HCT116 (cell line): ENCODE measurements around the gene SLC25A47. TPM values are rescaled to one million over a fixed set of nuclear protein-coding genes. Genes with fewer than 3 reads are reported as not detected.
"Not testable (repeated sequence)": the region's sequence is repeated elsewhere in the genome, so short reads cannot be mapped to it uniquely, and the experiment has no call there.

Source experiments
- ATAC-seq: fragments of 200-7000 bp; cut with Tn5 transposase; 2 replicates; pipeline ENCODE4 v1.9.1; 2020; ENCODE audit warnings: mild to moderate bottlenecking, moderate library complexity
- BruUV-seq: library from RNA; stranded (reverse); fragments of 400-500 nt; replicated peaks from 2 replicates; lab custom pipeline; 2021; lab: Mats Ljungman, UMichigan
- CTCF ChIA-PET: fragments of 300-600 bp; sonication (Branson Sonifier 250); formaldehyde crosslinking; loops from one replicate; lab custom pipeline; 2021; ENCODE audit warnings: antibody characterized with exemption; lab: Charles Lee
- POLR2A ChIA-PET: fragments of 300-600, 350-600 bp; sonication (Branson Sonifier 250); formaldehyde crosslinking; loops from one replicate; lab custom pipeline; 2021; ENCODE audit warnings: antibody characterized with exemption; lab: Charles Lee
- RAD21 ChIA-PET, 2 experiments: fragments of 300-600 bp; sonication (Branson Sonifier 250); formaldehyde crosslinking; loops; one replicate each; lab custom pipeline; 2023; ENCODE audit warnings: low total read pairs in 2 of 2; ENCODE audit not compliant: uncharacterized antibody in 2 of 2, unreplicated experiment in 2 of 2, low non-redundant PET in 1 of 2; lab: Charles Lee
- DNase-seq: peaks from one replicate; pipeline ENCODE4 v3.0.0-alpha.2; 2010; ENCODE audit warnings: low read depth, low spot score
- H2AFZ ChIP-seq: fragments of 200-600 bp; shearing (Covaris generic), sonication (generic); 2 replicates; pipeline ENCODE4 v1.6.1; 2017; ENCODE audit warnings: low read depth, mixed run types, mixed read lengths, antibody characterized with exemption, low read length; ENCODE audit not compliant: poor library complexity, severe bottlenecking
- H3K27ac ChIP-seq: 2 replicates; pipeline ENCODE4 v1.5.1; 2012; ENCODE audit warnings: low read depth, low read length
- H3K27me3 ChIP-seq: fragments of 200-600 bp; sonication (generic); 2 replicates; pipeline ENCODE4 v1.6.1; 2016; ENCODE audit warnings: mixed run types, low read length, mixed read lengths; ENCODE audit not compliant: insufficient read depth
- H3K36me3 ChIP-seq, 2 experiments: fragments of 200-500 bp in 1 of 2; fragments of 200-600 bp in 1 of 2; sonication (Bioruptor generic) in 1 of 2; sonication (generic) in 1 of 2; 2 replicates each; pipeline versions ENCODE4 v1.5.1 to v1.6.1; 2014 to 2016; ENCODE audit warnings: low read length in 2 of 2, inconsistent platforms in 1 of 2, mixed read lengths in 1 of 2, mixed run types in 1 of 2; ENCODE audit not compliant: insufficient read depth in 2 of 2, control insufficient read depth in 1 of 2
- H3K4me1 ChIP-seq, 2 experiments: fragments of 200-600 bp in 1 of 2; sonication (generic) in 1 of 2; 2 replicates each; pipeline versions ENCODE4 v1.5.1 to v1.6.1; 2012 to 2017; ENCODE audit warnings: low read length in 2 of 2, inconsistent platforms in 1 of 2, mild to moderate bottlenecking in 1 of 2, mixed read lengths in 1 of 2, mixed run types in 1 of 2, moderate library complexity in 1 of 2; ENCODE audit not compliant: insufficient read depth in 2 of 2, control insufficient read depth in 1 of 2
- H3K4me2 ChIP-seq: fragments of 200-600 bp; sonication (generic); 2 replicates; pipeline ENCODE4 v1.6.1; 2017; ENCODE audit warnings: mixed run types, low read length, mixed read lengths
- H3K4me3 ChIP-seq, 2 experiments: fragments of 200-600 bp in 1 of 2; sonication (generic) in 1 of 2; replicated peaks in 1 of 2; 2 replicates each; pipeline ENCODE4 v1.5.1; 2011 to 2016; ENCODE audit warnings: low read length in 2 of 2, control low read depth in 1 of 2, low read depth in 1 of 2, mild to moderate bottlenecking in 1 of 2, mixed read lengths in 1 of 2, mixed run types in 1 of 2
- H3K79me2 ChIP-seq: fragments of 200-600 bp; sonication (generic); 2 replicates; pipeline ENCODE4 v1.6.1; 2017; ENCODE audit warnings: mild to moderate bottlenecking, mixed run types, low read length, moderate library complexity, mixed read lengths; ENCODE audit not compliant: insufficient read depth
- H3K9ac ChIP-seq: fragments of 200-600 bp; sonication (generic); 2 replicates; pipeline ENCODE4 v1.6.1; 2016; ENCODE audit warnings: low read length, mixed read lengths
- H3K9me2 ChIP-seq: fragments of 200-600 bp; sonication (generic), shearing (Covaris generic); 2 replicates; pipeline ENCODE4 v1.6.1; 2017; ENCODE audit warnings: mixed run types, mild to moderate bottlenecking, moderate library complexity; ENCODE audit not compliant: insufficient read depth
- H3K9me3 ChIP-seq, 2 experiments: fragments of 200-500 bp in 1 of 2; fragments of 200-600 bp in 1 of 2; sonication (Bioruptor generic) in 1 of 2; sonication (generic) in 1 of 2; 2 replicates each; pipeline ENCODE4 v1.6.1; 2014 to 2017; ENCODE audit warnings: low read length in 2 of 2, mixed read lengths in 2 of 2, inconsistent platforms in 1 of 2, low read depth in 1 of 2, mild to moderate bottlenecking in 1 of 2, mixed run types in 1 of 2, moderate library complexity in 1 of 2; ENCODE audit not compliant: control insufficient read depth in 1 of 2, insufficient read depth in 1 of 2
- H4K20me1 ChIP-seq: fragments of 200-600 bp; sonication (generic), shearing (Covaris generic); 2 replicates; pipeline ENCODE4 v1.6.1; 2017; ENCODE audit warnings: mixed run types, mild to moderate bottlenecking, moderate library complexity; ENCODE audit not compliant: insufficient read depth
- EZH2 ChIP-seq: fragments of 200-600 bp; sonication (generic); IDR thresholded peaks from 2 replicates; pipeline ENCODE4 v1.6.1; 2017; ENCODE audit warnings: antibody characterized with exemption, mixed run types
- EZH2phosphoT487 ChIP-seq: fragments of 200-600 bp; IDR thresholded peaks from 2 replicates; pipeline ENCODE4 v1.6.1; 2018; ENCODE audit warnings: antibody characterized with exemption, borderline replicate concordance
- TCF7L2 ChIP-seq: IDR thresholded peaks from 2 replicates; pipeline ENCODE4 v1.7.0; 2011; ENCODE audit warnings: borderline replicate concordance, inconsistent platforms; ENCODE audit not compliant: insufficient read depth, insufficient read length; ENCODE audit errors: extremely low read depth
- YY1 ChIP-seq: IDR thresholded peaks from 2 replicates; pipeline ENCODE4 v1.6.1; 2011; ENCODE audit warnings: low read length, low read depth, moderate library complexity, mild to moderate bottlenecking; ENCODE audit not compliant: insufficient replicate concordance; ENCODE audit errors: extremely low read depth
- intact Hi-C: fragments of 100-400 bp; cut with micrococcal nuclease; formaldehyde crosslinking; loops from 2 replicates; pipeline ENCODE4 v1.10.0; 2022
- total RNA-seq: library from RNA; stranded (reverse); gene quantifications from one replicate; pipeline ENCODE4 v1.2.1, GENCODE V29; 2021; ENCODE audit not compliant: unreplicated experiment
- TF ChIP-seq, protein P1 (sequence below), 3 experiments: fragments of 200-600 bp in 1 of 3; sonication (generic) in 1 of 3; IDR thresholded peaks in 2 of 3; conservative IDR thresholded peaks in 1 of 3; 2 replicates each; pipeline ENCODE4 v1.5.1; 2012 to 2017; ENCODE audit warnings: low read depth in 2 of 3, low read length in 2 of 3, antibody characterized with exemption in 1 of 3, borderline replicate concordance in 1 of 3, control low read depth in 1 of 3, mild to moderate bottlenecking in 1 of 3, mixed read lengths in 1 of 3, mixed run types in 1 of 3, moderate library complexity in 1 of 3; ENCODE audit not compliant: insufficient read depth in 1 of 3

SLC25A47 gene
- total RNA-seq, 1 experiment from 2014 or later, result 0.17 TPM

DNA sequence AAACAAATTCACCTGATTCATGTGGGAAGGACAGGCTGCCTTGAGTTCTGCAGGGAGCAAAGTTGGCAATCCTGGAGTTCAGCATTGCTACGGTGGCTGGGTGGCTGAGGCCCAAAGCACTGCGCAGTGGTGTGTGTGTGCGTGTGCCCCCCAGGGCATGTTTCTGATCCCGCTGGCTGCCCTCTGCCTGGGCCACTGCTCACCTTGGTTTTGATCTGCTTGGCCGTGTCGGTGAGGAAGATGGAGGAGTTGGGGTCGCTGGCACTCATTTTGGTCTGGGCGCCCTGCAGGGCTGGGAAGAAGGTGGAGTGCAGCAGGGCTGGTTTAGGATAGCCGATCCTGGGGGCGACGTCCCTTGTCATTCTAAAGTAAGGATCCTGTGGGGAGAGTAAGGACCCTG is 19.1 kb downstream of the SLC25A47 start:
- TF ChIP-seq EZH2 (no peak), TCF7L2 (no peak), EZH2phosphoT487 (no peak), YY1 (no peak)
- TF ChIP-seq, protein P1, sequence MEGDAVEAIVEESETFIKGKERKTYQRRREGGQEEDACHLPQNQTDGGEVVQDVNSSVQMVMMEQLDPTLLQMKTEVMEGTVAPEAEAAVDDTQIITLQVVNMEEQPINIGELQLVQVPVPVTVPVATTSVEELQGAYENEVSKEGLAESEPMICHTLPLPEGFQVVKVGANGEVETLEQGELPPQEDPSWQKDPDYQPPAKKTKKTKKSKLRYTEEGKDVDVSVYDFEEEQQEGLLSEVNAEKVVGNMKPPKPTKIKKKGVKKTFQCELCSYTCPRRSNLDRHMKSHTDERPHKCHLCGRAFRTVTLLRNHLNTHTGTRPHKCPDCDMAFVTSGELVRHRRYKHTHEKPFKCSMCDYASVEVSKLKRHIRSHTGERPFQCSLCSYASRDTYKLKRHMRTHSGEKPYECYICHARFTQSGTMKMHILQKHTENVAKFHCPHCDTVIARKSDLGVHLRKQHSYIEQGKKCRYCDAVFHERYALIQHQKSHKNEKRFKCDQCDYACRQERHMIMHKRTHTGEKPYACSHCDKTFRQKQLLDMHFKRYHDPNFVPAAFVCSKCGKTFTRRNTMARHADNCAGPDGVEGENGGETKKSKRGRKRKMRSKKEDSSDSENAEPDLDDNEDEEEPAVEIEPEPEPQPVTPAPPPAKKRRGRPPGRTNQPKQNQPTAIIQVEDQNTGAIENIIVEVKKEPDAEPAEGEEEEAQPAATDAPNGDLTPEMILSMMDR (IDR thresholded peaks at IDR 0.05 in 2 of 3, conservative IDR thresholded peaks at IDR 0.05 in 1 of 3; ENCODE audit: borderline replicate concordance in 1 of 3, insufficient read depth in 1 of 3, low read depth in 2 of 3, low read length in 2 of 3), result no peak
- Histone ChIP-seq H4K20me1 (no peaks in the 10 kb centered on the region), H3K4me3 (no peak overlapping the region), H2AFZ (no peak overlapping the region), H3K9me2 (no peaks in the 10 kb centered on the region), H3K9me3 (no peaks in the 10 kb centered on the region), H3K4me2 (no peak overlapping the region), H3K9ac (no peak overlapping the region), H3K27ac (no peak overlapping the region), H3K4me1 (peaks cover 0 to 8% of the 10 kb centered on the region in 2 experiments; a peak in 1 of 4 replicates), H3K36me3 (peaks cover 3 to 21% of the 10 kb centered on the region in 2 experiments; a peak in 3 of 4 replicates), H3K27me3 (no peaks in the 10 kb centered on the region), H3K79me2 (no peaks in the 10 kb centered on the region)
- POLR2A ChIA-PET, result no interaction called here
- no TSS peak for BruUV-seq
- no peak for ATAC-seq
- no peak for DNase-seq
- intact Hi-C loops, result no loop called here
- CTCF ChIA-PET, result no interaction called here
- RAD21 ChIA-PET, result no interaction called here

DNA sequence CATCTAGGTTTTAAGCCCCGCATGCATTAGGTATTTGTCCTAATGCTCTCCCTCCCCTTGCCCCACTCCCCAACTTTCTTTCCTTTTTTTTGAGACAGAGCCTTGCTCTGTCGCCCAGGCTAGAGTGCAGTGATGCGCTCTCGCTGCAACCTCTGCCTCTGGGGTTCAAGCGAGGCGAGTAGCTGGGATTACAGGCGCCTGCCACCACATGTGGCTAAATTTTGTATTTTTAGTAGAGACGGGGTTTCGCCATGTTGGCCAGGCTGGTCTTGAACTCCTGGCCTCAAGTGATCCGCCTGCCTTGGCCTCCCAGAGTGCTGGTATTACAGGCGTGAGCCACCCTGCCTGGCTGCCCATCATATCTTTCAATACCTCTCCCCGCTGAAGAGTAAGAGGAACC is 19.7 kb downstream of the SLC25A47 start:
- CTCF ChIA-PET, DNase-seq, H3K9me2 ChIP-seq, H3K4me2 ChIP-seq, RAD21 ChIA-PET, H3K79me2 ChIP-seq, H3K9ac ChIP-seq, POLR2A ChIA-PET, intact Hi-C loops, ATAC-seq, H2AFZ ChIP-seq, BruUV-seq, H4K20me1 ChIP-seq, H3K9me3 ChIP-seq, H3K27ac ChIP-seq, H3K4me3 ChIP-seq, H3K4me1 ChIP-seq, H3K27me3 ChIP-seq: not testable (repeated sequence)
- peaks cover 3 to 21% of the 10 kb centered on the region in 2 experiments; a peak in 3 of 4 replicates for H3K36me3 ChIP-seq

DNA sequence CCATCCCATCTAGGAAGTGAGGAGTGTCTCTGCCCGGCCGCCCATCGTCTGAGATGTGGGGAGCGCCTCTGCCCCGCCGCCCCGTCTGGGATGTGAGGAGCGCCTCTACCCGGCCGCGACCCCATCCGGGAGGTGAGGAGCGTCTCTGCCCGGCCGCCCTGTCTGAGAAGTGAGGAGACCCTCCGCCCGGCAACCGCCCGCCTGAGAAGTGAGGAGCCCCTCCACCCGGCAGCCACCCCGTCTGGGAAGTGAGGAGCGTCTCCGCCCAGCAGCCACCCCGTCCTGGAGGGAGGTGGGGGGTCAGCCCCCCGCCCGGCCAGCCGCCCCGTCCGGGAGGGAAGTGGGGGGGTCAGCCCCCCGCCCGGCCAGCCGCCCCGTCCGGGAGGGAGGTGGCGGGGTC is 21.5 kb downstream of the SLC25A47 start:
- H3K36me3 ChIP-seq, result peaks cover 3 to 21% of the 10 kb centered on the region in 2 experiments; a peak in 3 of 4 replicates
- H4K20me1 ChIP-seq, H3K4me1 ChIP-seq, H3K4me2 ChIP-seq, H3K9me2 ChIP-seq, RAD21 ChIA-PET, BruUV-seq, H3K4me3 ChIP-seq, H3K79me2 ChIP-seq, H3K9ac ChIP-seq, H3K27ac ChIP-seq, intact Hi-C loops, POLR2A ChIA-PET, DNase-seq, H3K9me3 ChIP-seq, H3K27me3 ChIP-seq, ATAC-seq, H2AFZ ChIP-seq, CTCF ChIA-PET: not testable (repeated sequence)
